ENCODE results near the gene WDR86.

DNA sequence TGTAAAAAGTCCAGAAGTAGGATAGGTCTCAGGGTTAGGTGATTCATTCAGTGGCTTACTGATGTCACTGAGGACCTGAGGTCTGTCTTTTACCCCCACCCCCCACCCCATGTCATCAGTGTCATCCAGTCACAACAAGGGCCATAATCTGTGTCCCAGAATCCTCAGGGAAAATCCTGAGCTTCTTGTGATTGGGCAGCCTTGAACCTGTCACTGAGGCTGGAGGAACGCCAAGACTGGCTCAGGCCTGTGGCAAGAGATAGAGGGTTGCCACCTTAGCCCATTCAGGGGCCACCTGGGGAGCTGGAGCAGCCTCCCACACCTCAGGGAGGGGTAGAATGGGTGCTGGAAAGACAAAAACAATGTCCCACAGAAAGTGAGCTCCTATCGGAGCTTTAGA lies 38.6 kb downstream of the WDR86 start:
- TF ChIP-seq, protein P1, sequence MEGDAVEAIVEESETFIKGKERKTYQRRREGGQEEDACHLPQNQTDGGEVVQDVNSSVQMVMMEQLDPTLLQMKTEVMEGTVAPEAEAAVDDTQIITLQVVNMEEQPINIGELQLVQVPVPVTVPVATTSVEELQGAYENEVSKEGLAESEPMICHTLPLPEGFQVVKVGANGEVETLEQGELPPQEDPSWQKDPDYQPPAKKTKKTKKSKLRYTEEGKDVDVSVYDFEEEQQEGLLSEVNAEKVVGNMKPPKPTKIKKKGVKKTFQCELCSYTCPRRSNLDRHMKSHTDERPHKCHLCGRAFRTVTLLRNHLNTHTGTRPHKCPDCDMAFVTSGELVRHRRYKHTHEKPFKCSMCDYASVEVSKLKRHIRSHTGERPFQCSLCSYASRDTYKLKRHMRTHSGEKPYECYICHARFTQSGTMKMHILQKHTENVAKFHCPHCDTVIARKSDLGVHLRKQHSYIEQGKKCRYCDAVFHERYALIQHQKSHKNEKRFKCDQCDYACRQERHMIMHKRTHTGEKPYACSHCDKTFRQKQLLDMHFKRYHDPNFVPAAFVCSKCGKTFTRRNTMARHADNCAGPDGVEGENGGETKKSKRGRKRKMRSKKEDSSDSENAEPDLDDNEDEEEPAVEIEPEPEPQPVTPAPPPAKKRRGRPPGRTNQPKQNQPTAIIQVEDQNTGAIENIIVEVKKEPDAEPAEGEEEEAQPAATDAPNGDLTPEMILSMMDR (conservative IDR thresholded peaks at IDR 0.05), result no peak
- TF ChIP-seq EZH2 (IDR thresholded peaks at IDR 0.05; ENCODE audit: low read depth), result no peak
